Common myeloid progenitor, CD34-positive (primary cell): Measurements from ENCODE around the gene OSCP1.

Source experiments
- CTCF ChIA-PET: fragments of 350-600 bp; sonication (Branson Sonifier 250); formaldehyde crosslinking; loops from one replicate; lab custom pipeline; 2021; ENCODE audit warnings: antibody characterized with exemption; lab: Charles Lee
- POLR2A ChIA-PET: fragments of 350-600 bp; sonication (Branson Sonifier 250); formaldehyde crosslinking; loops from one replicate; lab custom pipeline; 2021; ENCODE audit warnings: antibody characterized with exemption; lab: Charles Lee
- DNase-seq, 3 donors: peaks; one replicate each; pipeline versions ENCODE4 v3.0.0 to v3.0.0-alpha.2; 2013
- H3K27ac ChIP-seq, 2 experiments: 1 replicate in 1 of 2; 2 replicates in 1 of 2; pipeline ENCODE4 v1.7.0; 2013; ENCODE audit warnings: inconsistent platforms in 2 of 2, low read length in 2 of 2, mild to moderate bottlenecking in 2 of 2, low read depth in 1 of 2, moderate library complexity in 1 of 2; ENCODE audit not compliant: severe bottlenecking in 2 of 2, insufficient read depth in 1 of 2, poor library complexity in 1 of 2
- H3K27me3 ChIP-seq, 5 experiments: replicated peaks in 2 of 5; 1 replicate in 3 of 5; 2 replicates in 2 of 5; pipeline versions ENCODE4 v1.6.1 to v1.7.0; 2013; ENCODE audit warnings: low read length in 4 of 5, mild to moderate bottlenecking in 2 of 5, moderate library complexity in 2 of 5, inconsistent platforms in 1 of 5; ENCODE audit not compliant: insufficient read depth in 5 of 5, control insufficient read depth in 4 of 5
- H3K36me3 ChIP-seq, 4 experiments: 1 replicate in 2 of 4; 2 replicates in 2 of 4; pipeline versions ENCODE4 v1.6.1 to v1.7.0; 2013; ENCODE audit warnings: low read length in 3 of 4, control low read depth in 1 of 4, mild to moderate bottlenecking in 1 of 4; ENCODE audit not compliant: control insufficient read depth in 4 of 4, insufficient read depth in 4 of 4
- H3K4me1 ChIP-seq, 4 experiments: 1 replicate in 3 of 4; 2 replicates in 1 of 4; pipeline versions ENCODE4 v1.6.1 to v1.7.1; 2013; ENCODE audit warnings: low read length in 3 of 4, mild to moderate bottlenecking in 3 of 4, control low read depth in 1 of 4, inconsistent platforms in 1 of 4, moderate library complexity in 1 of 4; ENCODE audit not compliant: control insufficient read depth in 4 of 4, insufficient read depth in 4 of 4; ENCODE audit errors: control extremely low read depth in 1 of 4
- H3K4me3 ChIP-seq, 7 experiments: 1 replicate in 4 of 7; 2 replicates in 3 of 7; pipeline versions ENCODE4 v1.5.1 to v1.7.0; 2013; ENCODE audit warnings: mild to moderate bottlenecking in 7 of 7, low read length in 6 of 7, moderate library complexity in 6 of 7, inconsistent platforms in 2 of 7, low read depth in 2 of 7, control low read depth in 1 of 7; ENCODE audit not compliant: insufficient read depth in 4 of 7, control insufficient read depth in 1 of 7; ENCODE audit errors: extremely low read depth in 1 of 7
- H3K9me3 ChIP-seq, 5 experiments: 1 replicate in 4 of 5; 2 replicates in 1 of 5; pipeline versions ENCODE4 v1.6.1 to v1.7.1; 2013; ENCODE audit warnings: low read length in 4 of 5, mild to moderate bottlenecking in 2 of 5, inconsistent platforms in 1 of 5, low read depth in 1 of 5, moderate library complexity in 1 of 5; ENCODE audit not compliant: control insufficient read depth in 4 of 5, insufficient read depth in 2 of 5; ENCODE audit errors: control extremely low read depth in 1 of 5
- WGBS: methylation state at CpG from one replicate; pipeline ENCODE4 v1.1.5; 2013; ENCODE audit not compliant: insufficient coverage; 5-methylcytosine and 5-hydroxymethylcytosine counted together

Gene OSCP1

DNA sequence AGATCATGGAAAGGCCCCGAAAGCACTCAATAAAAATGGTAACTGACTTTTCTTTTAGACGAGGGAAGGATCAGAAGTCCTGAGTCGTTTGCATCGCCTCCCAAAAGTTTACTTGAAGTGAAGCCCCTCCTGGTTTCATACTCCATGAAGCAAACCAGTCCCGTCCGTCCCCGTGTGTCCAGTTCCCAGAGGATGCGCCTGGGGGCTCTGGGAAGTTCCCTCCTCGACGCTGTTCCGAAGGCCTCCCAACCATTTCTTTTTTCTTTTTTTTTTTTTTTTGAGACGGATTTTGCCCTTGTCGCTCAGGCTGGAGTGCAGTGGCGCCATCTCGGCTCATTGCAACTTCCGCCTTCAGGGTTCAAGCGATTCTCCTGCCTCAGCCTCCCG lies 661 bp upstream of the OSCP1 start:
- no peaks in the 10 kb centered on the region for H3K9me3 ChIP-seq
- POLR2A ChIA-PET: interaction anchor here (1.1 kb wide), 1 partner anchor 8 kb away, joined by 3 read pairs; no protein-coding TSS in a partner anchor
- DNase-seq: no peak
- H3K27ac ChIP-seq: peak overlapping the region; percentile 62 to 82
- H3K4me1 ChIP-seq: peaks cover 0 to 38% (median 24%) of the 10 kb centered on the region in 4 experiments
- WGBS: 42% methylated on average over 11 of the region's 18 CpGs
- CTCF ChIA-PET: no interaction called here
- H3K36me3 ChIP-seq: peaks cover 2 to 21% (median 16%) of the 10 kb centered on the region in 4 experiments
- H3K4me3 ChIP-seq: peak overlapping the region; percentile 49 to 76 (median 70)
- no peaks in the 10 kb centered on the region for H3K27me3 ChIP-seq

DNA sequence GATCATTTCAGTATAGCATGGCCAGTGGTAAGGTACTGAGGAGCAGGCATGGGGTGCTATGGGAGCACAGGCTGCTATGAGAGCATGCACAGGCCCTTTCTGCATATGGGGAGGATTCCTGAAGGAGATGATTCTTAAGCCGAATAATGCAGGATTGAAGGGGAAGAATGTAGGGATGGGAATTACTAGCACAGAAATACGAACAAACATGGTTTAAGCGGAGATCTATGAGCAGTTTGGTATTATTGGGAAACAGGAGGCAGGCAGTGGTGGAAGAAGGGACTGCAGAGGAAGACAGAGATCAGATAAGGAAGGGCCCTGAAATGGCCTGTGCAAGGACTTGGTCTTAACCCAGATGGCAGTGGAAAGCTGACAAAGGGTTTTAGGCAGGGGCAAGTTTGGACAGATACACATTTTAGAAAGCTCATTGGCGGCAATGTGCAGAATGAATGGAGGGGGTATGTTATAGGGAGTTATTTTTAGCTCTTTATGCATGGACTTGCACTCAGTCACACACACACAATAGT lies 1.7 kb downstream of the OSCP1 start:
- H3K4me3 ChIP-seq: no peak overlapping the region
- no peaks in the 10 kb centered on the region for H3K36me3 ChIP-seq
- no peak overlapping the region for H3K27ac ChIP-seq
- no peaks in the 10 kb centered on the region for H3K27me3 ChIP-seq
- no peaks in the 10 kb centered on the region for H3K9me3 ChIP-seq
- ChIA-PET POLR2A (no interaction called here), CTCF (interaction anchor here (1.7 kb wide), 1 partner anchor 67 kb away, joined by 9 read pairs; no protein-coding TSS in a partner anchor)
- 94% methylated on average over 3 of the region's 4 CpGs for WGBS
- peaks cover 0 to 38% (median 24%) of the 10 kb centered on the region in 4 experiments for H3K4me1 ChIP-seq
- DNase-seq: peak in 2 of 3 donors; percentile 32 to 45

DNA sequence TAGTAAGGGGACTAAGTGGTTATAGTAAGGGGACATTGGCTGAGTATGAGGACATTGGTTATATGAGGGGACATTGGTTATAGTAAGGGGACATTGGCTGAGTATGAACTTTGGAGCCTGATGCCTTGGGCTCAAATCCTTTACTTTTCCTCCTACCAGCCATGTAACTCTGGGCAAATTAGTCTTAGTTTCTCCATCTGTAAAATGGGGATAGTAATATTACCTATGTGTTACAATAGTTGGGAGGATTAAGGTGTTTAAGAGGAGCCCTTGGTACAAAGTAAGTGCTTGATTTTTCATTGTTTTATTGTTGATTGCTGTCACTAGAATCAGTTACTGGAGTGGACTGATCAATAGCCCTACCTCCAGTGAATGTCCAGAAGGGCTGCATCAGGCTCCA lies 2.8 kb downstream of the OSCP1 start:
- DNase-seq: no peak
- Histone ChIP-seq H3K9me3 (no peaks in the 10 kb centered on the region), H3K27me3 (no peaks in the 10 kb centered on the region), H3K4me3 (no peak overlapping the region), H3K4me1 (peaks cover 0 to 38% (median 24%) of the 10 kb centered on the region in 4 experiments), H3K36me3 (no peaks in the 10 kb centered on the region), H3K27ac (no peak overlapping the region)
- POLR2A ChIA-PET: no interaction called here
- CTCF ChIA-PET: interaction anchor here (0.8 to 1.5 kb wide), 2 partner anchors 20 to 67 kb away, joined by 3 to 6 read pairs; no protein-coding TSS in a partner anchor

DNA sequence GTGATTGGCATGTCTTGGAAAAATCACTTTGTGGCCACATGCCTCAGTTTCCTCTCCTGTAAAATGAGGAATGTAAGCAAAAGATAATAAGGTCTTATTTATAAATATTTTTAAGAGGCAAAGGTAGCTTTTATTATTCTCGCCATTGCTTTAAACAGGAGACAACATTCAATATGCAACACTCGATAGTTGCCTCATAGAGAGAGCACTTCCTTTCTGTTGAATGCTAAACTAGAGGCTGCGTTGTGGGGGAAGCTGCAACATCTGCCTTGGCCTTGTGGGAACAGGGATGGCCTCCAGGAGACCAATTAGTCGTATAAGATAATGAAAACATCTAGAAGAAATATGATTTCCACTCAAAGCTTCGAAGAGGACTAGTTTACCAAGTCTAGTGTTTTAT lies 3.5 kb downstream of the OSCP1 start:
- WGBS: no CpG with 5 or more reads among the region's 5 CpGs
- H3K4me3 ChIP-seq: peak overlapping the region in 2 of 7 experiments; percentile 22 to 55
- peaks cover 0 to 38% (median 24%) of the 10 kb centered on the region in 4 experiments for H3K4me1 ChIP-seq
- H3K36me3 ChIP-seq: no peaks in the 10 kb centered on the region
- ChIA-PET POLR2A (no interaction called here), CTCF (interaction anchor here (0.8 to 2.0 kb wide), 5 partner anchors 12 to 69 kb away, joined by 3 to 8 read pairs (median 6); no protein-coding TSS in a partner anchor)
- no peak overlapping the region for H3K27ac ChIP-seq
- peak in 2 of 3 donors; percentile 11 to 14 for DNase-seq
- no peaks in the 10 kb centered on the region for H3K27me3 ChIP-seq
- no peaks in the 10 kb centered on the region for H3K9me3 ChIP-seq

DNA sequence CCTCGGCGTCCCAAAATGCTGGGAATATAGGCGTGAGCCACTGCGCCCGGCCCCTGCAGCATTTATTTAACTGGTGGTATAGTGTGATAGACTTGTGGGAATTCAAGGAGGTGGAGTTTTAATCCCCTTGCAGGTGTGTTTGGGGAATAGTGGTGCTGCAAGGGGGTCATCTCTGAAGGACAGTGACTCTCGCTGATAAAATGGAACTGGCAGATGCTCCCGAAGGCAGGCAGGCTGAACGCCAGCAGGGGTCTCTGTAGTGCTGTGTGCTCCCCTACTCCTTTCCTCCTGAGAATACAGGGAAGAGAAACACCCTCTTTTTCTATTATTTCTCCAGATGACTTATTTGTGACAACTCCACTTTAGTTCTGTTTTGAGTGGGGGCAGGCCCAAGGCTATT lies 4.0 kb downstream of the OSCP1 start:
- WGBS: 47% methylated on average over 5 of the region's 8 CpGs
- Histone ChIP-seq H3K9me3 (no peaks in the 10 kb centered on the region), H3K27ac (no peak overlapping the region), H3K4me3 (peak overlapping the region in 2 of 7 experiments; percentile 22 to 55), H3K36me3 (no peaks in the 10 kb centered on the region), H3K4me1 (peaks cover 0 to 38% (median 24%) of the 10 kb centered on the region in 4 experiments), H3K27me3 (no peaks in the 10 kb centered on the region)
- ChIA-PET CTCF (interaction anchor here (0.8 to 2.0 kb wide), 4 partner anchors 11 to 70 kb away, joined by 3 to 8 read pairs (median 6); no protein-coding TSS in a partner anchor), POLR2A (no interaction called here)
- DNase-seq: peak; percentile 38 to 49 (median 44)

DNA sequence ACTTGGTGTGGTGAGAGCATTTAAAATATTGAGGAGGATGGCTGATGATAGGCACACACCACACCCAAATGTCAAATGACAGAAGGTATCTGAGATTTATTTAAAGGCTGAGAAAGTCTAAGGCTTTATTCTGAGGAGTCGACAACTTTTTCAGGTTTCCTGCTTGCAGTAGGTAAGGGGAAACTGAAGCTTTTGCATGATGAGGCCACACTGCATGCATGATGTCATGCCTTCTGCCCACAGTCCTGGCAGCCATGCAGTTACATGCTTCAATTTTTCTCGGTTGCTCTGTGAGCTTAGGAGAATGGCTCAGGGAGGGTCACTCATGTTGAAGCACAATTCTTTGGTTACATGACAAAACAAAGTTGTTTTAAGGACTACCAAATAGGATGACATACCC lies 7.0 kb downstream of the OSCP1 start:
- no peak for DNase-seq
- H3K9me3 ChIP-seq: no peaks in the 10 kb centered on the region
- H3K4me3 ChIP-seq: no peak overlapping the region
- H3K27ac ChIP-seq: no peak overlapping the region
- 100% methylated on average over 2 of the region's 2 CpGs for WGBS
- peaks cover 0 to 16% (median 10%) of the 10 kb centered on the region in 4 experiments for H3K4me1 ChIP-seq
- H3K27me3 ChIP-seq: no peaks in the 10 kb centered on the region
- POLR2A ChIA-PET: no interaction called here
- CTCF ChIA-PET: interaction anchor here (1.1 to 1.3 kb wide), 2 partner anchors 19 to 72 kb away, joined by 3 to 6 read pairs; no protein-coding TSS in a partner anchor
- H3K36me3 ChIP-seq: no peaks in the 10 kb centered on the region

DNA sequence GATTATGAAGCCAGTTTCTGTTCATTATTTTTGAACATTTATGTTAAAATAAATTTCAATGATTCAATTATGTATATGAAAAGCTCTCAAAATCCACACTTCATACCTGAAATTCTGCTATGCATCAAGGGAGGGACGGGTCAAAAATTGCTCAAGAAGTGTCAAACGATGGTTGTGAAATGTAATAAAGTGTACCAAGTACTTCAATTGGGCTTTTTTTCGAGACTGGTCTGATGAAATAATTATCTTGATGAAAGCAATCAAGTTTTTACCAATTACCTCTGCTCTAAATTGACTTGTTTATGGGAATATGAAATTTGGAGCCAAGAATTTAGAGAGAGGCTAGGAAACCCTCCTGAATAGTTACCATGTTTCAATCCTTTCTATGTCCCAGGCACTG lies 7.9 kb downstream of the OSCP1 start:
- CTCF ChIA-PET: no interaction called here
- Histone ChIP-seq H3K4me1 (peaks cover 0 to 12% (median 10%) of the 10 kb centered on the region in 4 experiments), H3K27ac (no peak overlapping the region), H3K9me3 (no peaks in the 10 kb centered on the region), H3K27me3 (no peaks in the 10 kb centered on the region), H3K4me3 (no peak overlapping the region), H3K36me3 (no peaks in the 10 kb centered on the region)
- no peak for DNase-seq
- WGBS: 100% methylated on average over 2 of the region's 3 CpGs
- POLR2A ChIA-PET: interaction anchor here (0.6 kb wide), 1 partner anchor 17 kb away, joined by 3 read pairs; no protein-coding TSS in a partner anchor
